HG03342 (cell line): ENCODE results near the gene FSHR.
A peak's percentile ranks its signal among the peaks of the same experiment; 100 is the strongest.

Experiments used
- ATAC-seq: cut with Tn5 transposase; IDR thresholded peaks from one replicate; pipeline ENCODE4 v1.9.1; 2021; ENCODE audit warnings: mild to moderate bottlenecking, moderate library complexity; ENCODE audit not compliant: unreplicated experiment

Gene FSHR

DNA sequence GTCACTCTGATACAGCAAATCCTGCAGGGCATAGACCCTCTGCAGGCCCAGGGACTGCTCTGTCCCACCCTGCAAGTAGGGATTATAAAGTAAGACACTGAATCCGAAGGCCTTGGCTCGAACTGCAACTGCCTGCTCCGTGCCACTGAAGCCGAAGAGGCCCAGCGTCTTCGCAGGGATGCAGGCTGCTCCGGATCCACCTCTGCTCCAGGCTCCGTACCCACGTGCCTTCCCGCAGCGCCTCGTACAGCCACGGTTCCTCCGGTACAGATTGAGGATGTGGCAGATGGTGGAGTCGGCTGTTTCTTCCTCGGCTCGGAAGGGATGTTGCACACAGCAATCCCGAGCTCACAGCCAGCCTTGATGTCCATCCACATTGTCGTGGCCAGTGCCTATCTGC is 238.4 kb downstream of the FSHR start:
- ATAC-seq, result no peak

DNA sequence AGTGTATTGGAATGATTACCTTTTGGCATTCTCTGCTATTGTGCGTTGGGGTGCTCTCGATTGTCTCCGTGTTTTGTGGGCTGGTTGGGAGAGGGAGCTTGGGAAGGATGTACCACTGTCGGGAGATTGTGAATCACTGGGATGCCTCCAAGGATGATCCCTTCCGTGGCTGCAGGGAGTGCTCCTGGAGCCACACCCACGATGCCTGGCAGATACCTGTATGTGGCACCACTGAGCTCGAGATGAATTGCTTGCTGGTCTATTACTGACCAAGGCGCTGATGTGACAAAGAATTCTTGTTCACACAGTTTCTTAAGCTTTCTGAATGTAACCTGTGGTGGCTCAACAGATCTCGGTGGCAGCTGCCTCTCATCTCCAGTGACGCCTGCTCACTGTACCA is 239.1 kb downstream of the FSHR start:
- ATAC-seq, result no peak

DNA sequence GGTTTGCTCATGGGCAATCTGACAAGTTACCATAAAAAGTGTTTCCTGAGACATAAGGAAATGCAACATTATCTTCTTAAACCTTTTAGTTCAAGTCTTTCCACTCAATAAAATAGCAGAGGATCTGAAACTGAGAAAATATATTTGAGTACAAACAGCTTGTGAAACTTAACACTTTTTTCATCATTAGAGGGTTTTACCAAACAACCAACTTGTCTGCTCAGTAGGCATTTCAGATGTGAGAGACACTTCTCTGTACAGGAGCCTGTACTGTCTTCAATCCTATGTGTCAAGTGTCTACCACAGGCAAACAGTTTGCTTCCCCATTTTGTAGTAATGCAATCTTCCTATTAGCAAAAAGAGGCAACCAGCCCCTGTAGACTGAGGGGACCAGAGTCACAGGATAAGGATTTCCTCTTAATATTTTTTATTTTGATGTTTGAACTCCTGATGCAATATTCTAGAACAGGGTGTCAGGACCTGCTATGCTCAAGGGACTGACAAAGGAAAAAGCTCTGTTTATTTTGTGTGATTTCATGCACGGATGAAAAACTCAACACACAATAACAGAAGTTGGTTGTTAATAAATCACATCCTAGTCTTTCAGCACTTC is 239.7 kb downstream of the FSHR start:
- ATAC-seq, result peak; percentile 73
